ENCODE measurements around the gene ALK. TPM values are rescaled to one million over a fixed set of nuclear protein-coding genes. Genes with fewer than 3 reads are reported as not detected.

The ALK gene
- total and polyA plus RNA-seq, 2 donors (not counting 1 experiment from before 2014, with no cell fraction given), result not detected

DNA sequence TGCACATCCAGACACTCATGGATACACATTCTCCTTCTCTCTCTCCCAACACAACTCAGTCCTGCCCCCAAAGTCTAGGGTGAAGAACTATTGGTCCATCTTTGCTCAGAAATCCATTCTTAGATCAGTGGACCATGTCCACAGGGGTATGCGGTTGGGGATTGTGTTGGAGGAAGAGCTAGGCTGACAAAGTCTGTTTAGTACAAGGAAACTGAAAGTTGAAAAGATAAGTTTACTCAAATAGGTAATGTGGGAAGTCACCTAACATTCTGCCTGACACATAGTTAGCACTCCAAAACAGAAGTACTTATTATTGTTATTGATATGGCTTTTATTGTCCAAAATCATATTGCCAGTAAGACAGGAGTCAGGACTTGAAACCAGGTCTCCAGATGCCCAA is 55.9 kb downstream of the ALK start:
- intact Hi-C loops (cut with micrococcal nuclease), result no loop called here
- Histone ChIP-seq H3K4me3 (ENCODE audit: control extremely low read depth in 1 of 5, extremely low read depth in 1 of 5, insufficient read depth in 1 of 5, low read depth in 2 of 5, low read length in 4 of 5) (no peak overlapping the region), H3K9me3 (ENCODE audit: control extremely low read depth in 1 of 3, control insufficient read depth in 2 of 3, insufficient read depth in 1 of 3, low read length in 2 of 3) (no peaks in the 10 kb centered on the region), H2AFZ (ENCODE audit: insufficient read depth, low read depth, low read length, poor library complexity, severe bottlenecking) (no peak overlapping the region), H3K4me2 (replicated peaks; ENCODE audit: low read depth, low read length, poor library complexity, severe bottlenecking) (no peak overlapping the region), H3K4me1 (ENCODE audit: control insufficient read depth in 2 of 2, insufficient read depth in 2 of 2, low read length in 2 of 2) (no peaks in the 10 kb centered on the region), H3K27me3 (replicated peaks in 1 of 4; ENCODE audit: control extremely low read depth in 1 of 4, control insufficient read depth in 3 of 4, insufficient read depth in 4 of 4, low read length in 3 of 4) (no peaks in the 10 kb centered on the region), H4K20me1 (ENCODE audit: control insufficient read depth, insufficient read depth, low read length, poor library complexity, severe bottlenecking) (no peaks in the 10 kb centered on the region), H3K79me2 (ENCODE audit: control insufficient read depth, insufficient read depth, low read length) (no peaks in the 10 kb centered on the region), H3K27ac (ENCODE audit: low read length in 2 of 2) (no peak overlapping the region), H3K9ac (ENCODE audit: low read length) (no peak overlapping the region), H3K36me3 (replicated peaks in 1 of 2; ENCODE audit: control extremely low read depth in 1 of 2, control insufficient read depth in 1 of 2, extremely low read depth in 1 of 2, insufficient read depth in 2 of 2, low read length in 1 of 2) (no peaks in the 10 kb centered on the region)
- TF ChIP-seq CTCF (IDR thresholded peaks at IDR 0.05) (no peak), EZH2 (IDR thresholded peaks at IDR 0.05; ENCODE audit: borderline replicate concordance, insufficient read depth, low read depth, low read length, poor library complexity, severe bottlenecking) (no peak)
- no peak for DNase-seq
- H3K4me3 Mint-ChIP-seq, result no peak overlapping the region
- no peaks in the 10 kb centered on the region for H3K4me1 Mint-ChIP-seq
- no peak overlapping the region for H3K27ac Mint-ChIP-seq
- H3K9me3 Mint-ChIP-seq (ENCODE audit: insufficient read depth), result no peaks in the 10 kb centered on the region
- peaks cover 25% of the 10 kb centered on the region for H3K27me3 Mint-ChIP-seq
- CTCF ChIA-PET, result no interaction called here
- no peak for ATAC-seq (ENCODE audit: low read depth)
- 100% methylated on average over 1 of the region's 1 CpG for WGBS (ENCODE audit: insufficient coverage)
- POLR2A ChIA-PET, result interaction anchor here (0.6 kb wide), 1 partner anchor 112 kb away, joined by 3 read pairs; no protein-coding TSS in a partner anchor

DNA sequence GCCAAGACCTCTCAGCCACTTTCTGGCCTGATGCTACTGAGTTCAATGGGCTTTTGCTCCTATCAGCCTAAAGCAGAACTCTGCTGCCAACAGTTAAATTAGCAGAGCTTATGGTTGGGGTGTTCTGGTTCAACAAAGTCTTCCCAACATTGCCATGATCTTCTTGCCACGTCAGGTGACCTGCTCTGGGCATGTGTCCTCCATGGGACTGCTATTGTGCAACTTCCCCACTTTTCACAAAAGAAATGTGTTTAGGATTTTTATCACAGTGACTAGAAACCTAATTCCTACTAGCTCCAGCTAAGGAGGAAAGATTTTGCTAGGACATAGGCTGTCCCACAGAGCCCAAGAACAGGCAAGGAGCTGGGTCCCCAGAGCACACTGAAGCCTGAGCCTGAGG is 56.4 kb downstream of the ALK start:
- Histone ChIP-seq H4K20me1 (ENCODE audit: control insufficient read depth, insufficient read depth, low read length, poor library complexity, severe bottlenecking) (no peaks in the 10 kb centered on the region), H3K9me3 (ENCODE audit: control extremely low read depth in 1 of 3, control insufficient read depth in 2 of 3, insufficient read depth in 1 of 3, low read length in 2 of 3) (no peaks in the 10 kb centered on the region), H3K27ac (ENCODE audit: low read length in 2 of 2) (no peak overlapping the region), H3K36me3 (replicated peaks in 1 of 2; ENCODE audit: control extremely low read depth in 1 of 2, control insufficient read depth in 1 of 2, extremely low read depth in 1 of 2, insufficient read depth in 2 of 2, low read length in 1 of 2) (no peaks in the 10 kb centered on the region), H3K4me1 (ENCODE audit: control insufficient read depth in 2 of 2, insufficient read depth in 2 of 2, low read length in 2 of 2) (no peaks in the 10 kb centered on the region), H2AFZ (ENCODE audit: insufficient read depth, low read depth, low read length, poor library complexity, severe bottlenecking) (no peak overlapping the region), H3K27me3 (replicated peaks in 1 of 4; ENCODE audit: control extremely low read depth in 1 of 4, control insufficient read depth in 3 of 4, insufficient read depth in 4 of 4, low read length in 3 of 4) (peaks cover 0 to 5% (median 0%) of the 10 kb centered on the region in 4 experiments), H3K9ac (ENCODE audit: low read length) (no peak overlapping the region), H3K4me2 (replicated peaks; ENCODE audit: low read depth, low read length, poor library complexity, severe bottlenecking) (no peak overlapping the region), H3K79me2 (ENCODE audit: control insufficient read depth, insufficient read depth, low read length) (no peaks in the 10 kb centered on the region), H3K4me3 (ENCODE audit: control extremely low read depth in 1 of 5, extremely low read depth in 1 of 5, insufficient read depth in 1 of 5, low read depth in 2 of 5, low read length in 4 of 5) (no peak overlapping the region)
- WGBS (ENCODE audit: insufficient coverage), result no CpG with 5 or more reads among the region's 1 CpG
- no peak for TF ChIP-seq EZH2 (IDR thresholded peaks at IDR 0.05; ENCODE audit: borderline replicate concordance, insufficient read depth, low read depth, low read length, poor library complexity, severe bottlenecking)
- no peak for TF ChIP-seq CTCF (IDR thresholded peaks at IDR 0.05)
- intact Hi-C loops (cut with micrococcal nuclease), result no loop called here
- no peak for DNase-seq
- H3K4me3 Mint-ChIP-seq, result no peak overlapping the region
- POLR2A ChIA-PET, result interaction anchor here (0.6 kb wide), 1 partner anchor 112 kb away, joined by 3 read pairs; no protein-coding TSS in a partner anchor
- CTCF ChIA-PET, result no interaction called here
- no peak overlapping the region for H3K27ac Mint-ChIP-seq
- no peaks in the 10 kb centered on the region for H3K4me1 Mint-ChIP-seq
- no peak for ATAC-seq (ENCODE audit: low read depth)
- peaks cover 30% of the 10 kb centered on the region for H3K27me3 Mint-ChIP-seq
- no peaks in the 10 kb centered on the region for H3K9me3 Mint-ChIP-seq (ENCODE audit: insufficient read depth)
